SK-N-MC (cell line): ENCODE results near the gene PSG5.
"Not testable (repeated sequence)": the region's sequence is repeated elsewhere in the genome, so short reads cannot be mapped to it uniquely, and the experiment has no call there.

ENCODE experiments used
- EZH2 ChIP-seq: fragments of 200-600 bp; sonication (generic); IDR thresholded peaks from one replicate; pipeline ENCODE4 v1.6.1; 2017; ENCODE audit warnings: antibody characterized with exemption
- FOXP2 ChIP-seq: optimal IDR thresholded peaks from 2 replicates; pipeline ENCODE3; 2011; ENCODE audit warnings: mild to moderate bottlenecking, moderate library complexity; ENCODE audit not compliant: insufficient read depth; ENCODE audit errors: extremely low read length, control extremely low read depth

DNA sequence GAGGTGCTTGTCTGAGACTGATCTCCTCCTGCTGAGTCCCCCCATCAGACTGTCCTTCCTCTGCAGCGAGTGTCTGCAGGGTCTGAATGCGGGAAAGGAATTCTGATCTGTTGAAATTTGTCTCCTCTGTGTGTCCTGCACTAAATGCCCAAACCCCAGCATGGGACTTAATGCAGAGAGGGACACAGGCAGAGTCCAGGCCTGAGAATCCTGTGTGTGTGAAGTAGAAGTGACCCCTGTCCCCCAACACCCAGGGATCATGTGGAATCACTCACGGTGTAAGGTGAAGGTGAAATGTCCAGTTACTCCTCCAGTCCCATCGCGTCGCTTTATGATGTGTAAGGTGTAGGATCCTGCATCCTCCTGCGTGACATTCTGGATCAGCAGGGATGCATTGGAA lies 17.3 kb upstream of the PSG5 start:
- not testable (repeated sequence) for TF ChIP-seq FOXP2, EZH2
